WTC11 (cell line): ENCODE measurements around the gene PPP2R5A. TPM values are rescaled to one million over a fixed set of nuclear protein-coding genes. Genes with fewer than 3 reads are reported as not detected.

Experiments
- ATAC-seq: fragments of 200-7000 bp; cut with Tn5 transposase; 2 replicates; pipeline ENCODE4 v1.10.0; 2021; ENCODE audit warnings: mild to moderate bottlenecking, moderate library complexity
- CTCF ChIA-PET: fragments of 300-600 bp; sonication (Branson Sonifier 250); formaldehyde crosslinking; loops from one replicate; lab custom pipeline; 2021; ENCODE audit warnings: antibody characterized with exemption; lab: Charles Lee
- POLR2A ChIA-PET: fragments of 350-600 bp; sonication (Branson Sonifier 250); formaldehyde crosslinking; loops from one replicate; lab custom pipeline; 2021; ENCODE audit warnings: antibody characterized with exemption; lab: Charles Lee
- DNase-seq: peaks from one replicate; pipeline ENCODE4 v3.0.0; 2021; ENCODE audit warnings: low spot score
- H3K27ac Mint-ChIP-seq: 2 replicates; pipeline ENCODE4 v1.8.0; 2021; ENCODE audit warnings: mixed read lengths
- H3K27me3 Mint-ChIP-seq: 2 replicates; pipeline ENCODE4 v1.8.0; 2021; ENCODE audit warnings: low read depth, mild to moderate bottlenecking, moderate library complexity, mixed read lengths
- H3K36me3 Mint-ChIP-seq: 2 replicates; pipeline ENCODE4 v1.8.0; 2021; ENCODE audit warnings: mixed read lengths
- H3K4me1 Mint-ChIP-seq: 2 replicates; pipeline ENCODE4 v1.8.0; 2022; ENCODE audit warnings: mixed read lengths
- H3K4me3 Mint-ChIP-seq: 2 replicates; pipeline ENCODE4 v1.8.0; 2021; ENCODE audit warnings: mild to moderate bottlenecking, moderate library complexity, mixed read lengths
- H3K9me3 Mint-ChIP-seq: 2 replicates; pipeline ENCODE4 v1.8.0; 2021; ENCODE audit warnings: mixed read lengths
- AFF4 ChIP-seq: sonication (generic); formaldehyde crosslinking; IDR thresholded peaks from 2 replicates; pipeline ENCODE4 v1.8.1; 2023; ENCODE audit warnings: mild to moderate bottlenecking, missing genetic modification reagents, borderline replicate concordance
- ARID4B ChIP-seq: sonication (generic); formaldehyde crosslinking; IDR thresholded peaks from 2 replicates; pipeline ENCODE4 v1.8.0; 2023; ENCODE audit warnings: missing genetic modification reagents, mild to moderate bottlenecking, borderline replicate concordance
- ATF3 ChIP-seq: sonication (generic); formaldehyde crosslinking; conservative IDR thresholded peaks from 2 replicates; pipeline ENCODE4 v1.8.1; 2022; ENCODE audit warnings: mild to moderate bottlenecking, missing genetic modification reagents
- CREM ChIP-seq: sonication (generic); formaldehyde crosslinking; IDR thresholded peaks from 2 replicates; pipeline ENCODE4 v1.8.1; 2022; ENCODE audit warnings: mild to moderate bottlenecking, missing genetic modification reagents, moderate library complexity
- E2F5 ChIP-seq: sonication (generic); formaldehyde crosslinking; IDR thresholded peaks from 2 replicates; pipeline ENCODE4 v1.8.1; 2022; ENCODE audit warnings: mild to moderate bottlenecking, moderate library complexity, missing genetic modification reagents
- ETV6 ChIP-seq: sonication (generic); formaldehyde crosslinking; IDR thresholded peaks from 2 replicates; pipeline ENCODE4 v1.8.1; 2022; ENCODE audit warnings: mild to moderate bottlenecking, missing genetic modification reagents
- FOXJ3 ChIP-seq: sonication (generic); formaldehyde crosslinking; IDR thresholded peaks from 2 replicates; pipeline ENCODE4 v1.9.0; 2021; ENCODE audit warnings: missing genetic modification reagents, mild to moderate bottlenecking, borderline replicate concordance
- FOXP1 ChIP-seq: sonication (generic); formaldehyde crosslinking; IDR thresholded peaks from 2 replicates; pipeline ENCODE4 v1.8.0; 2022; ENCODE audit warnings: missing genetic modification reagents, mild to moderate bottlenecking, moderate library complexity, borderline replicate concordance
- GTF2I ChIP-seq: fragments of 250-450 bp; sonication (Bioruptor Pico); conservative IDR thresholded peaks from 2 replicates; pipeline ENCODE4 v1.4.0; 2021; ENCODE audit warnings: mild to moderate bottlenecking
- JUN ChIP-seq: sonication (generic); formaldehyde crosslinking; IDR thresholded peaks from 2 replicates; pipeline ENCODE4 v1.8.0; 2023; ENCODE audit warnings: mild to moderate bottlenecking, missing genetic modification reagents
- KAT7 ChIP-seq: sonication (generic); formaldehyde crosslinking; IDR thresholded peaks from 2 replicates; pipeline ENCODE4 v1.8.1; 2023; ENCODE audit warnings: missing genetic modification reagents, mild to moderate bottlenecking, borderline replicate concordance
- OVOL2 ChIP-seq: fragments of 250-450 bp; sonication (Bioruptor Pico); IDR thresholded peaks from 2 replicates; pipeline ENCODE4 v1.9.0; 2021; ENCODE audit warnings: mild to moderate bottlenecking, borderline replicate concordance
- TCF7 ChIP-seq: sonication (generic); formaldehyde crosslinking; IDR thresholded peaks from 2 replicates; pipeline ENCODE4 v1.8.0; 2022; ENCODE audit warnings: mild to moderate bottlenecking, low read depth, missing genetic modification reagents, moderate library complexity
- TP53 ChIP-seq: sonication (generic); formaldehyde crosslinking; IDR thresholded peaks from 2 replicates; pipeline ENCODE4 v1.8.1; 2023; ENCODE audit warnings: mild to moderate bottlenecking, missing genetic modification reagents
- USF1 ChIP-seq: sonication (generic); formaldehyde crosslinking; IDR thresholded peaks from 2 replicates; pipeline ENCODE4 v1.8.0; 2022; ENCODE audit warnings: mild to moderate bottlenecking, missing genetic modification reagents
- ZMAT4 ChIP-seq: fragments of 250-450 bp; sonication (Bioruptor Pico); IDR thresholded peaks from 2 replicates; pipeline ENCODE4 v1.9.0; 2021; ENCODE audit warnings: mild to moderate bottlenecking
- ZNF423 ChIP-seq: fragments of 250-450 bp; sonication (Bioruptor Pico); IDR thresholded peaks from 2 replicates; pipeline ENCODE4 v2.1.2; 2022; ENCODE audit warnings: mild to moderate bottlenecking, moderate library complexity
- ZNF671 ChIP-seq: fragments of 250-450 bp; sonication (Bioruptor Pico); IDR thresholded peaks from 2 replicates; pipeline ENCODE4 v1.8.0; 2021; ENCODE audit warnings: mild to moderate bottlenecking
- total RNA-seq: library from RNA; stranded (reverse); gene quantifications from 3 replicates; pipeline ENCODE4 v1.2.3, GENCODE V29; 2021
- TF ChIP-seq, protein P1 (sequence below): fragments of 250-450 bp; sonication (Bioruptor Pico); IDR thresholded peaks from 2 replicates; pipeline ENCODE4 v1.9.0; 2021; ENCODE audit warnings: mild to moderate bottlenecking

Gene PPP2R5A
- total RNA-seq, 1 experiment from 2014 or later: 35.9 TPM

- Mint-ChIP-seq H3K4me3 (peak overlapping the region; percentile 37), H3K27me3 (no peaks in the 10 kb centered on the region), H3K27ac (peak overlapping the region; percentile 79), H3K9me3 (peaks cover 4% of the 10 kb centered on the region), H3K36me3 (peaks cover 10% of the 10 kb centered on the region)
- ATAC-seq (peak; percentile 95), DNase-seq (peak; percentile 29)
- POLR2A ChIA-PET: no interaction called here
- TF ChIP-seq KAT7 (CRISPR knock-in tag) (no peak), JUN (CRISPR knock-in tag) (no peak), CREM (CRISPR knock-in tag) (no peak), ETV6 (no peak), ZNF671 (CRISPR knock-in tag) (no peak), E2F5 (CRISPR knock-in tag) (no peak), TP53 (CRISPR knock-in tag) (no peak), ARID4B (no peak), GTF2I (no peak), OVOL2 (CRISPR knock-in tag) (no peak), ZMAT4 (CRISPR knock-in tag) (no peak), FOXJ3 (CRISPR knock-in tag) (no peak), ATF3 (no peak), AFF4 (CRISPR knock-in tag) (no peak), TCF7 (no peak), FOXP1 (CRISPR knock-in tag) (no peak), USF1 (CRISPR knock-in tag) (no peak), ZNF423 (no peak)
- TF ChIP-seq, protein P1, sequence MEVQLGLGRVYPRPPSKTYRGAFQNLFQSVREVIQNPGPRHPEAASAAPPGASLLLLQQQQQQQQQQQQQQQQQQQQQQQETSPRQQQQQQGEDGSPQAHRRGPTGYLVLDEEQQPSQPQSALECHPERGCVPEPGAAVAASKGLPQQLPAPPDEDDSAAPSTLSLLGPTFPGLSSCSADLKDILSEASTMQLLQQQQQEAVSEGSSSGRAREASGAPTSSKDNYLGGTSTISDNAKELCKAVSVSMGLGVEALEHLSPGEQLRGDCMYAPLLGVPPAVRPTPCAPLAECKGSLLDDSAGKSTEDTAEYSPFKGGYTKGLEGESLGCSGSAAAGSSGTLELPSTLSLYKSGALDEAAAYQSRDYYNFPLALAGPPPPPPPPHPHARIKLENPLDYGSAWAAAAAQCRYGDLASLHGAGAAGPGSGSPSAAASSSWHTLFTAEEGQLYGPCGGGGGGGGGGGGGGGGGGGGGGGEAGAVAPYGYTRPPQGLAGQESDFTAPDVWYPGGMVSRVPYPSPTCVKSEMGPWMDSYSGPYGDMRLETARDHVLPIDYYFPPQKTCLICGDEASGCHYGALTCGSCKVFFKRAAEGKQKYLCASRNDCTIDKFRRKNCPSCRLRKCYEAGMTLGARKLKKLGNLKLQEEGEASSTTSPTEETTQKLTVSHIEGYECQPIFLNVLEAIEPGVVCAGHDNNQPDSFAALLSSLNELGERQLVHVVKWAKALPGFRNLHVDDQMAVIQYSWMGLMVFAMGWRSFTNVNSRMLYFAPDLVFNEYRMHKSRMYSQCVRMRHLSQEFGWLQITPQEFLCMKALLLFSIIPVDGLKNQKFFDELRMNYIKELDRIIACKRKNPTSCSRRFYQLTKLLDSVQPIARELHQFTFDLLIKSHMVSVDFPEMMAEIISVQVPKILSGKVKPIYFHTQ (CRISPR knock-in tag): no peak
- TF ChIP-seq, all 79 proteins: peak for 0
- peaks cover 30% of the 10 kb centered on the region for H3K4me1 Mint-ChIP-seq
- CTCF ChIA-PET: interaction anchor here (0.7 to 1.3 kb wide), 7 partner anchors 14 to 280 kb away, joined by 3 to 7 read pairs (median 5); partner anchors contain the start of genes DTL and INTS7
Observed at GRCh38 chr1:212315907-212316306, 30.7 kb downstream of the PPP2R5A start.
